Left lobe of liver (tissue), 2 donors: Measurements from ENCODE around the gene SRRM2. TPM values are rescaled to one million over a fixed set of nuclear protein-coding genes. Genes with fewer than 3 reads are reported as not detected.
A peak's percentile ranks its signal among the peaks of the same experiment; 100 is the strongest.

ENCODE experiments used
- ATAC-seq: fragments of 200-7000 bp; cut with Tn5 transposase; one replicate; pipeline ENCODE4 v1.9.1; 2020; ENCODE audit warnings: mild to moderate bottlenecking, moderate library complexity
- DNase-seq: peaks from one replicate; pipeline ENCODE4 v3.0.0-alpha.2; 2020; ENCODE audit warnings: low spot score
- total RNA-seq: library from RNA; stranded (reverse); gene quantifications from one replicate; pipeline ENCODE4 v1.2.1, GENCODE V29; 2021
- donor health status: DM: no; HTN: no; CAD: no; lungs with moderate emphysema.
- donor health status: DM: no; HTN: yes; CAD: no.

SRRM2 gene
- total RNA-seq, 1 donor from 2014 or later, result 378 TPM

DNA sequence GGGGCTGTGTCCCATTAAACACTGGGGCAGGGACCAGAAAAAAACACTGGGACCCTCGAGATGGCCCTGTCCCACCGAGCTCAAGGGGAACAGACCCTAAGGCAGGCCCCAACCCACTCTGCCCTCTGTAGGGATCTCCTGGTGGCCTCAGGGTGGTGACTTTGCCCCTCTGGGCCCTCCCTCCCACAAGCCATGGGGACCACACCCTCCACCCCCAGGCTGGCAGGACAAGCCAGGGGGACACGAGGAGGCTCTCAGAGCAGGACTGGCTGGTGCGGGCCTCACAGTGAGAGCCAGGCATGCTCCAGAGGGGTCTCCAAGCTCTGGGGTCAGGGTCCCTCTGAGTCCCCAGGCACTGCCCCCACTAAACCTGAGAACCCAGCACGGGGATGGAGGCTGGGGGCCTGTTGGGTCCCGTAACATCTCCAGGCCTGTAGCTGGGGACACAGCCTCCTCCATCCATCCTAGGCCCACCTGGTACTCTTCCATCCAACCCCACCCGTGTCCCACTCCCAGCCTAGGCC, 14.5 kb upstream of the SRRM2 start:
- no peak for ATAC-seq
- DNase-seq, result no peak

DNA sequence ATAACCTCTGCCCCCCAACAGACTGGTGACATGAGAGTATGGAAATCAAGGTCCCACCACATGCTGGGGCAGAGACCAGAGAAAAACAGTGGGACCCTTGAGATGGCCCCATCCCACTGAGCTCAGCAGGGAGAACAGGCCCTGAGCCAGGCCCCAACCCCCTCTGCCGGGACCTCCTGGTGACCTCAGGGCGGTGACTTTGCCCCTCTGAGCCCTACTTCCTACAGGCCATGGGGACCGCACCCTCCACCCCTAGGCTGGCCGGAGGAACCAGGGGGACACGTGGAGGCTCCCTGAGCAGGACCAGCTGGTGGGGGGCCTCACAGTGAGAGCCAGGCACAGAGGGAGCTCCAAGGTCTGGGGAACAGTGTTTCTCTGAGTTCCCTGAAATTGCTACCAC, 13.8 kb upstream of the SRRM2 start:
- ATAC-seq (no peak), DNase-seq (no peak)

DNA sequence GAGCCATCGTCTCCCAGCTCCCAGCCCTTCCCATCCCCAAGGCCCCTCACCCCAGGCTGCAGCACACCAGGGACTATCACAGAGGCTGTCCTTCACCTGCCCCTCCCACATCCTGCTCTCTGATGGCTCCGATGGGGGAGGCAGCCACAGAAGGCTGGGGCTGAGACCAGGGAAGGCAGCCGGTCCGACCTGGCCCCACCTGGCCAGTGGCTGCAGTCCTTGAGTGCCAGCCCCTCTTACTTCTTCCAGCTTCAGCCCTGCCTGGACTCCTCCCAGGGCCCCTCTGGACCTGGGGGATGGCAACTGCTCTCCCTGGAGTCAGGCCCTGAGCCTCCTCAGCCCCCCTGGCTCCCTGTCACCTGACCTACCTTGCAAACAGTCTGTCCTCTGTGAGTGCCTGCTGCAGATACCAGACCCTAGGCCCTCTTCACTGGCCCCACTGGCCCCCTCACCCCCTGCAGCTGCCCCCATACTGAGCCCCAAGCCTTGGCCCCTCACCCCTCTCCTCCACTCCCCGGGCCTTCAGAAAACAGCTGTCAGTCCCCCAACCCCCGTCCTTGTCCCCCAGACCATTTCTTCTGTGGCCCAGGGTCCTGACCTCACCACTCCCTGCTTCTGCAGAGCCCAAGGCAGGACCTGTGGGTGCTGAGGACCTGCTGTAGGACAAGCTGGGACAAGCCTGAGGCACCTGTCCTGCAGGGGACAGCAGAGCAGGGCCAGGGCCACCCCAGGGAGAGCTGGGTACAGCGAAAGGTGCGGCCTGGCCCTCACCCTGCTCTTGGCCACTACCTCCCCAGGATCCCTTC, 12.6 kb upstream of the SRRM2 start:
- ATAC-seq (no peak), DNase-seq (no peak)

DNA sequence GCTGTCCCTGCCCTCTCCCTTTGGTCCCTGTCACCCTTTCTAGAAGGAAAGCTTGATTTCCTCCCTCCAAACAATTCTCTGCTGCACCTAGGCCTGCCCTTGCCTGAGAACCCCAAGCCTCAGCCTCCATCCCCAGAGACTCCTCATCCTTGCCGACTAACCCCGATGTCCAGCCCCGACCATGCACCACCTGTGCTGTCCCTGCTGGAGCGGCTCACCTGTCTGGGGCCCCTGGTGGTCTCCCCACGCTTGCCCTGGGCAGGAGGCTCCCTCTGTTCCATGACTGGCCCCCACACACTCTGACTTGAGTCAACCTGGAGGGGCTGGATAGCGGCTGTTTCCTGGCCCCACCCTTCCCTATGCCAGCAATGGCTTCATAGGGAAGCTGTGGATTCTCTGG, 12.0 kb upstream of the SRRM2 start:
- DNase-seq (no peak), ATAC-seq (no peak)

DNA sequence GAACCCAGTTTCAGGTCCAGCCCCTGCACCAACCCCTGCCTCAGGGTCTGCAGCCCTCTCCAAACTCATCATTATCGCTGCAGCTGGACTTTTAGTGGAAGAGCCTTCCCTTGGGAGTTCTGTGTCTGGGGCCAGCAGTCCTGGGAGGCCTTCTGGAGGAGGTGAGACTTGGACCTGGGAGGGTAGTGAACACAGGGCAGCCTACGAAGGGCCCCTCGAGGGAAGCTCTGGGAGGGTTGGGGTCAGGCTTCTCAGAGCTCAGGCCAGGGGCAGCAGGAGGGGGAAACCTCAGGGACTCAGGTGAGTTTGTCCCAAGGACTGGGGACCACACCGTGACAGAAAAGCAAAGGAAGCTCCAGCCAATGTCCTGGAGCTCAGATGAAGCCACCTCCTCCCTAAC, 11.3 kb upstream of the SRRM2 start:
- DNase-seq (no peak), ATAC-seq (no peak)

DNA sequence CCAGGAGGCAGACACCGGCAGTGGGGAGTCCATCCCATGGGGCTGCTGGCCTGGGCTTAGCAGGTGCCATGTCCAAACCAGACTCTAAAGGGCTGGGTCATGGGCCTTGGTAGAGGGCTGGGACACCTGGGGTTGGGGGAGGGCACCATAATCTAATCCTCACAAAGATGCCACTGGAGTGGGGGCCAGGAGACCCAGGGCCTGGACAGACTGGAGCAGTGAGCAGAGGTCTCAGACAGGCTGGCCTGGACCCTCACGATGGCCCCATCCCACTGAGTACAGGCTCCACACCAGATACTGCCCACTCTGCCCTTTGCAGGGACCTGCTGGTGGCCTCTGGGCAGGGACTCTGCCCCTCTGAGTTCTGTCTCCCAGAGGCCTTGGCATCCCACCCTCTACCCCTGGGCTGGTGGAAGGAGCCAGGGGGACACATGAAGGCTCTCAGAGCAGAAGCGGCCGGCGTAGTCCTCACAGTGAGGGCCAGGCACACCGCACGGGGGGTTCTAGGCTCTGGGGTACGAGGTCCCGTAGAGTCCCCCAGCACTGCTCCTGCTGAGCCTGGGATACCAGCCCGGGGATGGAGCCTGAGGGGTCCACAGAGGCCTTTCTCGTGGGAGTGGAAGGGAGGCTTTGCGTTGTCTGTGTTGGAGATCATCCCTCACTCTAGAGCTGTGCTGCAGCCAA, 10.0 kb upstream of the SRRM2 start:
- ATAC-seq (no peak), DNase-seq (no peak)

DNA sequence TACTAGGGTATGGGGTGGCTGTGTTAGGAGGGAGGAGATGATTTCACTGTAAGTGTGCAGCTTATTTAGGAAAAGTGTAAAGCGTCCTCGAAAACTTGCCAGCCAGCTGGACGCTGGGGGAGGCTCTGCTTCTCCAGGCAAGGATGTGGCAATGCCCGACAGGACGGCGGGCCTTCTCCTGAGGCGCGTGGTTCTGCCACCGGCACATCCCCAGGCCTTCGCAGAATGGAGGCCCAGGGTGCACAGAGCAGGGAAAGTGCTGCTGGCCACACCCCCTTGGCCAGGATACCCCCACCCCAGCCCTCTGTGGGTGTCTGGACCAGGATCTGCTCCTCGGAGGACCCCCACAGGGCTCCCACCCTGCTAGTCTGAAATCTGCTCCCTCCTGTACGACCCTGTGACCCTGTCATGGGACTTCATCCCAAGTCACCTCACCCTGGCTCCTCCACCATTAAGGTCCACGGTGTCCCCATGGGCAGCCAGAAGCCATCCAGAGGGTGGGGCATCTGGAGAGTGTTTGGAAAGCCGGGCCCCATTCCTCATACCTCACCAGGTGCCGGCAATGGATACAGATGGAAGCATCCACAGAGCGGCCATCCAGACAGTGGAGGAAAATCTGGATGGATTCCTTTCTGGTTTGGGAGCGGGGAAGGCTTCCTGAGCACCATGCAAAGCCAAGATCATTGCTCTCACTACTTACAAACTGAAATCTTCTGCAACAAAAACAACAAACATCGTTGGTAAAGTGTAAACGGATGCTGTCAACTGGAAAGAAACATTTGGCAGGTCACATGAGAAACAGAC, 9.2 kb upstream of the SRRM2 start:
- DNase-seq, result no peak

DNA sequence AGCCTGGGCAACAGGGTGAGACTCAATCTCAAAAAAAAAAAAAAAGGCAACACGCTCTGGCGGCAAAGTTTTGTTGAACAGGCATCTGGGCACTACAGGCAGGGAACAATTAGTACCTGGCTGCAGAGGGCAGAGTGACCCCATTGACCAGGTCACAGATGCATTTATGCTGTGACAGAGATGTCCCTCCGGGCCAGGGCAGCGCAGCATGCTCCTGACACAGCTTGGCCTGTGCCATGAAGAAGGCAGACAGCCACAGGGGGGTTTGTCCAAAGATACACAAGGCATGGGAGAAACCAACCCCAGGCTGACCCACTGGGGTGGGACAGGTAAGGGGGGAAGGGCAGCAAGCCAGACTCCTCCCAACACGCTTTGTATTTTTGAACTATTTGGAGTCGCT, 7.7 kb upstream of the SRRM2 start:
- DNase-seq, result no peak
- peak; percentile 42 for ATAC-seq

More for the DNA sequence above, 9.2 kb upstream of the SRRM2 start:
- ATAC-seq, result no peak

DNA sequence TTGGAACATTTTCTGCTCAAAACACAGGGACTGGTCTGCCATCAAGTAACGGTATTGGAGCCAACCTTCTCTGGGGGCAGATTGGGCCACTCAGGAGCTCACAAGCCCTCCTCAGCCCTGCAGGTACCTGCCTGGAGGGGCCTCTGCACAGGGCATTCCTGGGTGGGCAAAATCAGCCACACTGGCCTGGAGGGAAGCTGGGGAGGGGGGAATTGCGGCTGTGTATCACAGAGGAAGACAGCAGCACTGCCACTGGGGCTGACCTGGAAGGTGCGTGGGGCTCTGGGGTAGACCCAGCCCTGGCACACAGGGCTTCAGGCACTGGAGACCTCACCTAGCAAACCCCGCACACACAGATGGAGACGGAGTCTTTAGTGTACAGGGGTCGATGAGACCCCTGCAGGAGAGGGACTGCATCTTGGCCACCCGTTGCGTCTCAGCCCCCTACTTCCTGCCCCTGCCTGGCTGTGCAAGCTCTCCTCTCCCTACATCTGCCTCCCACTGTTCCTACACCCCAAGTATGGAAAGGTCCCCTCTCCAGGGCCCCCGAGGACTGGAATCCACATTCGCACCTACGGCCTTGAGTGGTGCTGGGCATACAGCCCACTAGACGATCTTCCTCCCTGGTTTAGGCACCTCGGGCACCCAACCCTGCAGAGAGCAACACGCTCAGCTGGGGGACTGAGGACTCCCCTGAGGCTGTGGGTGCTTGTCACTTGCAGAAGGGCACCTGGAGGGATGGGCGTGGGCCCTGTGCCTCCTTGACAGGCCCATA, 7.1 kb upstream of the SRRM2 start:
- no peak for DNase-seq
- no peak for ATAC-seq

DNA sequence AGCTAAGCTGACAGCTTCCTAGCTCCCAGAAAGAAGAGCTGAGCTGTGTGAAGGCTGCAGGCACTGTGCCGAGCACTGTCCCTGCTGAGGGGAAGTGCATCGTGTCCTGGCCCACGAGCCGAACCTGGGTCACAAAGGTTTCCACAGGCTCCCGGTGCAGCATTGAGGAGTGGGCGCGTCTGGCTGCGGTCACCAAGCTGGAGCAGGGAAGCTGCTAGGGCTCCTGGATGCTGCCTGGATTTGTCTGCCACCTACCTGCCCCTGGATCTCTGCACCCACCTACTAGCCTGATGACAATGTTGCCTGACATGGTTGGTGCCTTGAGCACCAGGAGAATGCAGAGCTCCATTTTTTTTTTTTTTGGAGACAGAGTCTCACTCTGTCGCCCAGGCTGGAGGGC, 6.5 kb upstream of the SRRM2 start:
- ATAC-seq, result no peak
- no peak for DNase-seq

DNA sequence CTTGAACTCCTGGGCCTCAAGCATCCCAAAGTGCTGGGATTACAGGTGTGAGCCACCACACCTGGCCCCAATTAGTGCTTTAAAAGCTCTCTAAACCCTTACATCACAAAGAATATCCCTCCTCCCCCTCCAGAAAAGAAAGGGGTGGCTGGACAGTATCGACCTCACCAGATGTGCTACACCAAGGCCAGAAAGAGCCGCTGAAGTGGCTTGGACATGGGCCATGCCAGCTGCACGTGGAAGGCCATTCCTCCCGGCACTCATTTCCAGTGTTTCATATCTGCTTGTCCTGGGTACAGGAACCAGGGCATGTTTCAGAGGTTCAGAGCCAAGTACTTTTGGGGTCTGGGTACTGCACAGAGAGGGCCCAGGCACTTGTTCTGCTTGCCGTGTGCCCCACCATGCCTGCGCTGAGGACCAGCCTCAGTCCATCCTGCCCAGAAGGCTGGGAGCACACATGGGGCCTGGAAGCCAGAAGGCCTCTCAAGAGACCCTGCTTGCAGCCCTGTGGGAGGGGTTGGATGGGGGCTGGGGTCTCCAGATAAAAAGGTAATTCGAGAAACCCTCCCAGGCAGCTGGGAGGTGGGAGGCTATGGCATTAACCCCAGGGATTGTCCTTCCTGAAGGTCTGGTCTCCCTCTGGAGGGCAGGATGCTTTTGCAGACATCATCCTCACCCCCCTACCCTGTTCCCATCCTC, 3.5 kb upstream of the SRRM2 start:
- no peak for DNase-seq
- ATAC-seq, result no peak

DNA sequence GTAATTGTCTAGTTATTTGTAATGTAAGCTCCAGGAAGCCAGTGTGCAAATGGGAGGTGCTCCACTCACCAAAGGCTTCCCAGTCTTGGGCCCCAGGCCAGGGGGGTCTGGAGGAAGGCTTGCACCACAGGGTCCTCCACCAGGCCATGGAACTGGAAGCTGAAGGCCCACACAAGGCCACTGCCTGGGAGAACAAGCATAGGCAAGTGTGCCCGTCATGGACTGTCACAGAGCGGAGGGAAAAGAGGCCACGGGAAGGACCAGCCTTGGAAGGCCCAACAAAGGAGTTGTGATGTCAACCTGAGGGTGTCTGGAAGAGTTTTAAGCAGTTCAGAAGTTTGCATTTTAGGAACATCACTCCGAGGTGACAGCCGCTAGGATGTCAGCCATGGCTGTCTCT, 3.0 kb upstream of the SRRM2 start:
- no peak for DNase-seq
- no peak for ATAC-seq

DNA sequence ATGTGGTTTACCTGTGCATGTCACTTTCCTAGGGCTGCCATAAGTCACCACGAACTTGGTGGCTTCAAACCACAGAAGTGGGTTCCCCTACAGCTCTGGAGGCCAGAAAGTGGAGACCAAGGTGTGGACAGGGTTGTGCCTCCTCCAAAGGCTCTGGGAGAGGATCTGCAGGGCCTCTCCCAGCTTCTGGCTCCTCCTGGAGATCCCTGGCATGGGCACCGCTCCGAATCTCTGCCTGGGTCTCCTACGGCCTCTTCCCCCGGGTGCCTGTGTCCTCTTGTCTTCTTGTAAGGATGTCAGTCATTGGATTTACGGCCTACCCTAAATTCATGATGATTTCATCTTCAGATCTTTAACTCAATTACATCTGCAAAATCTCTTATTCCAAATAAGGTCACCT, 2.5 kb upstream of the SRRM2 start:
- no peak for ATAC-seq
- no peak for DNase-seq

DNA sequence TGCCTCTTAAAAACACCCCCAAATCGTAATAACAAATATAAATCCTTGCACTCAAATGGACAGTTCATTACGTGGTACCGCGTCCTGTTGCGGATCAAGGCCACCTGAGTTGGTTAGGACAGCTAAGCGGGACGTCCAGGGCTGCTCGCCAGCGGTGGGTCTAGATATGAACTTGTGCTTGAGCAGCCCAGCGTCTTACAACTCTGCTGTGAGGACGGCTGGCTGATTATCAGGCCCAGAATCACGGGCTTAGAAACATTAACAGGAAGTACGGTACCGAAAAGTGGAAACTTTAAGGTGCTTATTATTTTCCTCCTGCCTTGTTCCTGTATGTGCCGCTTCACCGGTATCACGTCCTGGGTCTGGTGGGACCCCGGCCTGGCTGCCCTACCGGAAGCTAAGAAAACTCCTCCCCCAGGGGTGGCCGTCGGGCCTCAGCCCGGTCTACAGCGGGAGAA, 832 bp upstream of the SRRM2 start:
- DNase-seq (no peak), ATAC-seq (no peak)

DNA sequence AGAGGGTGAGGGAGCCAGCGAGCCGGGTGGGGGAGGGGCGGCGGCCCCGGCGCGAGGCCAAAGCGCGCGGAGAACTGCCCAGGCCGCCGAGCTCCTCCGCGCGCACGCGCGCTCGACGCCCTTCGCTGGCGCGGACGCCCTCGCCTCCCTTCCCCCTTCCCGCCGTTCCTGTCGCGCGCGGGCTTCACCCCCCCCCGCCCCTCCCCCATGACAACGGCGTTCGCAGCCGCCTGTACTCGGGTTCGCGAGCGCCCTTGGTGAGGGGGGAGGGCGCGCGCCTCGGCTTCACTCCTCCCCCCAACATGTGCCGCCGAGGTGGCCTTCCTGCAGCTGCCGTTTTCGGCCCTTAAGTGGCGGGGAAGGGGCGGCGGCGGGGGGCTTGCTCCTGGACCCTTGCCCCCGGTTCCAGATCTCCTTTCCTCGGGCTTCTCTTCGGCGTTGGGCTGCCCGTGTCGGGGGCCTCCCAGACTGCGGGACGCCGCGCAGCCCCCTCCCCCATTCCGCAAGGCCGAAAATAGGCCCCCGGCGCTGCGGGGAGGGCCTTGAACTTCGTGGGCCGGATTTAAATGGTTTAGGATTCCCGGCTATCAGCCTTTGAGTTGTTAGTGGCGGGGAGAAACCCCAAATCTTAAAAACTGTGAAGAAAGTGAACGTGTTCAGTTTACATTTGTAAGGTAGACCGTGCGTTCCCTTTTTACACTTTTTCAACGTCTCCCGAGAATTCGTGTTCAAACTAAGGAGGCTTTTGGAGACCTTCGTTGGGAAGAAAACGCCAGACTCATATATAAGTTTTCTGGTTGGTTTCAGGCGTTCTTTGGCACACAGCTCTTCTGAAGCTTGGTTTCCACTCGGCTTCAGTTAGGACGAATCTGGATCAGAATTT, 653 bp downstream of the SRRM2 start:
- peak; percentile 92 for DNase-seq
- ATAC-seq, result peak; percentile 84

DNA sequence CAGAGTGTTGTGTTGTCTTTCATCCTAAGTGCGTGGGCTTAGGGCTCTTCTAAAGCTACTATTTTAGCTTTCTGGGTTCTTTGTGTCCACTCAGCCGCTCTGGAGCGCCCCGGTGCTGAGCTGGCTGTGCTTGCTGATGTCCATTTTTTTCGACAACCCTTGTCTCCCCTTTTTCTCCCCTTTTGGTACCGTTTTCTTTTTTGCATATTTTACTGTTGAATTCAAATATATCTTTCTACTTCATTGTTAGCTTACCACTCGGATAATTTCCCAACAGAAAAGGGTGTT, 1.2 kb downstream of the SRRM2 start:
- ATAC-seq, result no peak
- DNase-seq, result no peak

DNA sequence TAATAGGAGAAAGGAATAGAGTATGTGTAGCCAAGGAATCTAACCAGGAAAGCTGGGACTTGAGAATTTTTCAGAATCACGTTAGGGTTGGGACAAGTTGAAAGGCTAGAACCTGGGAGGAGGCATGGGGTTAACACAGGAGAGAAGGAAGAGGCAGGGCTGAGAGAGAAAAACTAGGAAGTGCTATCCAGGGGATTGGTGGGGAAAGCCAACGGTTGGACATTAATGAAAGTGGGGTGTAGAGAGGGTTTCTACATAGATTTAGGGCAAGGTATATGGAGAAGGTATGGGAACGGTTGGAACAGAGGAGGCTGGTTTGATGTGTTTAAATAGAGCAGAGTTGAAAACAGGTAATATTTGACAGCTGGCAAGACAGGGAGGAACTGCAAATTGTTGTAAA, 2.7 kb downstream of the SRRM2 start:
- DNase-seq, result no peak

DNA sequence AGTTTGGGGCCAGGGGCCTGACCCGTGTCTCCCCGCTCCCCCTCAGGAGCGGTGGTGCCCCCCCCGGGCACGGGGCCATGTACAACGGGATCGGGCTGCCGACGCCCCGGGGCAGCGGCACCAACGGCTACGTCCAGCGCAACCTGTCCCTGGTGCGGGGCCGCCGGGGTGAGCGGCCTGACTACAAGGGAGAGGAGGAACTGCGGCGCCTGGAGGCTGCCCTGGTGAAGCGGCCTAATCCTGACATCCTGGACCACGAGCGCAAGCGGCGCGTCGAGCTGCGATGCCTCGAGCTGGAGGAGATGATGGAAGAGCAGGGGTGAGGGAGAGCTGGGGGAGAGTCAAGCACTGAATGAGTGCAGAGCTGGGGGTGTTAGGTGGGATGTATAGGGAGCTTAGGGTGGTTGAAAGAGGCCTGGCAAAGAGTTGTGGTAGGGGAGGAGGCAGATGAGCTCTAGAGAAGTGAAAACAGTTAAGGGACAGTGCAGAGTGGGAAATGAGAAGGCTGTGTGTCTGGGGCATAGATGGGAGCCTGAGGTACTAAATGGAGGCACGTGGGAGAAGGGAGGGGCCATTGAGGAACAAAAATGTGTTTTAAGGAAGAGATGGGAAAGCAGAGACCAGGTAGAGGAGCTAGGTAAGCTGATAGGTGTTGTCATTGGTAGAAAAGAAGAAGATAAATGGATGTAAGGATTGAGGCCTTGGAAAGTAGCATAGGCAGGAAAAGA, 4.0 kb downstream of the SRRM2 start:
- ATAC-seq, result no peak
- DNase-seq, result no peak

More for the DNA sequence above, 2.7 kb downstream of the SRRM2 start:
- ATAC-seq, result no peak

DNA sequence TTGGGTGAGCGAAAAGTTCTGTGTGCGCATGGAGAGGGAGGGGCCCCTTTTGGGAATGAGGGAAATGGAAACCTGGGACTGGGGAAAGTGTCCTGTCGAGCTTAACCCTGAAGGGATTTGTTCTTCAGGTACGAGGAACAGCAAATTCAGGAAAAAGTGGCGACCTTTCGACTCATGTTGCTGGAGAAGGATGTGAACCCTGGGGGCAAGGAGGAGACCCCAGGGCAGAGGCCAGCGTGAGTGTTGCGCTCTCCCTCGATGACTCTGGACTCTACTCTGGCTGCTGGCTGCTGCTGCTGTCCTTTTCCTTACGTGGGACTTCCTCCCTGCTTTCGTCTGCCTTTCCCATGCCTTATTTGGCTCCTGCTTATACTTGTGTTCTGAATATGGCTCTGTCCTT, 4.9 kb downstream of the SRRM2 start:
- ATAC-seq (no peak), DNase-seq (no peak)
